Measurements from ENCODE around the gene GRSF1.
"Not testable (repeated sequence)": the region's sequence is repeated elsewhere in the genome, so short reads cannot be mapped to it uniquely, and the experiment has no call there.

Gene GRSF1

DNA sequence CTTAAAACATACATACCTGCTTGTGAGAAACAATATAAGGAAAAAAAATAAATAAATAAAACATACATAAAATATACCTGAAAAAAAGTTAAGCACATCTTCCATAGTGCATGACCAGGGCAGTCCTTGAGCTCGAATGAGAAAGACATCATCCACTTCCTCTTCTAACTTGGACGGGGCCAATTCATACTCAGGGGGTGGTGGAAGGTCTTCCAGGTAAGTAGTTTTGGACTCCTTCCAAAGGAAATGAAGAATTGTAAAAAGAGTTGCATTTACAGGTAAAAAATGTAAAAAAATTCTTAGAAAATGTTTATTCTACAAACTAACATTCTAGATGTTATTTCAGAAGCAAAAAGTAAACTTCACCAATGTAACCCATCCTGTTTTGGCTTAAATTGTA is 3.6 kb downstream of the GRSF1 start:
- in situ Hi-C loops (cut with MboI; ENCODE audit: low sequenced_read_pairs): no loop called here

DNA sequence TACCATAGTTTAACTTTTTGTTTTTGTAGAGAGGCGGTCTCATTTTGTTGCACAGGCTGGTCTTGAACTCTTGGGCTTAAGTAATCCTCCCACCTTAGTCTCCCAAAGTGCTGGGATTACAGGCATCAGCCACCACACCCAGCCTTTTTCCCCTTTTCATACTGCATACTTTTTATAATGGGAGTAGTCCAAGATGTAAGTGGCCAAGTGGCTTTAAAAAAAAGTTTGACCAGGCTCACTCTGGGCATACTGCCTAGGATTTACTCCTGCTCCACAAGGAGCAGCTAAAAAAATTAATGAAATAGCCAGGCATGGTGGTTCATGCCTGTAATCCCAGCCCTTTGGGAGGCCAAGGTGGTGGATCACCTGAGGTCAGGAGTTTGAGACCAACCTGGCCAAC is 6.0 kb downstream of the GRSF1 start:
- in situ Hi-C loops (cut with MboI; ENCODE audit: low sequenced_read_pairs): no loop called here

DNA sequence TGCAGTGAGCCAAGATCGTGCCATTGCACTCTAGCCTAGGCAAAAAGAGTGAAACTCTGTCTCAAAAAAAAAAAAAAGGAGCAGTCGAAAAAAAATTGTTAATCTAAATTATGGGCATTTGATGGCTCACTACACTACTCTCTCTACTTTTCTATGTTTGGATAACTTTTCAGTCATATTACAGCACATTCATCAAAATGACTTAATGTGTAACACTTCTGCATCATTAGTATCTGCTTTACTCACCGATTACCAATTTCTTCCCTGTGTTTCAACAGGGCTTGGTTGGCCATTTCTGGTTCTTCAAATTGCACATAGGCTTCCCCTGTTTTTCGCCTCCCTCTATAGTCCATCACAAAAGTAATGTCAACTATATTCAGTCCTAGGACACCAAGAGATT is 8.4 kb downstream of the GRSF1 start:
- in situ Hi-C loops (cut with MboI; ENCODE audit: low sequenced_read_pairs): no loop called here

DNA sequence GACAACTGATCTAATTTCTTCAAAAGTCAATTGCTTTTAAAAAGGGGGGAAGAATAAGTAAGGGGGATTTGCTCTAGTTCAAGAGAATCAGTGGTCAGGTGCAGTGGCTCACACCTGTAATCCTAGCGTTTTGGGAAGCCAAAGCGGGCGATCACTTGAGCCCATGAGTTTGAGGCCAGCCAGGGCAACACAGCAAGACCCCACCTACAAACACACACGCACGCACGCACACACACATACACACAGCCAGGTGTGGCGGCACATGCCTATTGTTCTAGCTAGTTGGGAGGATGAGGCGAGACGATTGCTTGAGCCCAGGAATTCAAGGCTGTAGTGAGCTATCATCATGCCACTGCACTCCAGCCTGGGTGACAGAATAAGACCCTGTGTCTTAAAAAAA is 9.6 kb downstream of the GRSF1 start:
- in situ Hi-C loops (cut with MboI; ENCODE audit: low sequenced_read_pairs): no loop called here

DNA sequence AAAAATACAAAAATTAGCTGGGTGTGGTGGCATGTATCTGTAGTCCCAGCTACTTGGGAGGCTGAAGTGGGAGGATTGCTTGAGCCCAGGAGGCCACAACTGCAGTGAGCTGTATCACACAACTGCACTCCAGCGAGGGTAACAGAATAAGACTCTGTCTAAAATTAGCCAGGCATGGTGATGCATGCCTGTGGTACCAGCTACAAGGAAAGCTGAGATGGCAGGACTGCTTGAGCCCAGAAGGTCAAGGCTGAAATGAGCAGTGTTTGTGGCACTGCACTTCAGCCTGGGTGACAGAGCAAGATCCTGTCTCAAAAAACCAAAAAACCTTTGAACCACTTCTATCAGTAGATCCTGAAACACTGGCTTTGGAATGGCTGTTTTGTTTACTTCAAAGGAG is 10.2 kb downstream of the GRSF1 start:
- in situ Hi-C loops (cut with MboI; ENCODE audit: low sequenced_read_pairs): no loop called here

DNA sequence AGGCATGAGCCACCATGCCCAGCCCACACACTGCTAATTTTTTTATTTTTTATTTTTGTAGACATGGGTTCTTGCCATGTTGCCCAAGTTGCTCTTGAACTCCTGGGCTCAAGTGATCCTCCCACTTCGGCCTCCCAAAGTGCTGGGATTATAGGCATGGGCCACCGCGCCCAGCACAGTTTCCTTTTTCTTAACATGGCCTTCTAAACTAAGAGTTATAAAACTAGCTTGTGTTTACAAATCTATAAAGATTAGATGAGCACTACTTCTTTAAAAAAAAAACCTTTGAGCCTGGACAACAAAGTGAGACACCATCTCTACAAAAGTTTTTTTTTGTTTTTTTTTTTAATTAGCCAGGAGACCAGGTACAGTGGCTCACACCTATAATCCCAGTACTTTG is 10.7 kb downstream of the GRSF1 start:
- in situ Hi-C loops (cut with MboI; ENCODE audit: low sequenced_read_pairs): no loop called here

DNA sequence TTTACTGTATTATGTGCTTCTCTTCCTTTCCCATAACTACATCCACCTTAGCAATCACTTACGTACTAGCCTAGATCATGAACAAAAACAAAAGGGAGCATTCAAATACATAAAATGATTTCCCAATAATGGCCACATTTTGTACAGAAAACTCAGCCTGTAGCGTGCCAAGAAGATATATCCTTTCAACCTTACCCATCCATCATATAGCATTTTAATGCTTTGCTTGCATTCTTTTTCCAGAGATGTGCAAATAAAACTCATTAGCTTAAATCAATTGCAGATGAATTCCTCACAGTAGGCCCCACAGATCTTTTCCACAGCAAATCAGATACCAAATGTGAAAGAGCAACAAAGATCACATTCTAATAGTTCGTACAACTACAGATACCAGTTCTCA is 20.8 kb downstream of the GRSF1 start:
- in situ Hi-C loops (cut with MboI; ENCODE audit: low sequenced_read_pairs): no loop called here

DNA sequence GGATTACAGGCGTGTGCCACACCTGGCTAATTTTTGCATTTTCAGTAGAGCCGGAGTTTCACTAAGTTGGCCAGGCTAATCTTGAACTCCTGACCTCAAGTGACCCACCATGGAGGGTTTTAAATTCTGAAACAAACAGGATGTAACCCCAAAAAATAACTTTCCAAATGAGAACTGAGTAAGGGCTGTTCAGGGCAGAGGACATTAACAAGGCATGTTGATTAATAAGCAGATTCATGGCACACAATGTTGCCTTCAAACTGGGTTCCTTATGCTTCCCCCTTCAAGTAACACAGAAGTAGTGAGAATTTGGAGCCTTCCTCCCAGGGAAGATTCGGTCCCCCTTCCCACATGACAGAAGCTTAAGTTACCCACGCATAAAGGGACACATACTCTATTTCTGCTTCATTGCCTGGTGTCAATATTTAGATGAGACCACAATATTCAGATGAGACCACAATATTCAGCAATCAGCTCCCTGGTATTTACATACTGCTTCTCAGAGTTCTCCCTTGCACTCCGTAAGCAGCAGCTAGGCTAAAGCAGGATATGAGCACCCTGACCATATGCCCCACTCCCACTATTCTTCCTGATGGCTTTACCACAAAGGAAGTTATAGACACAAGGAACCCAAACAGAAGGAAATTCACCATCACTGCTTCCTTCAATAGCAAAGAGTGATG is 21.4 kb downstream of the GRSF1 start:
- in situ Hi-C loops (cut with MboI; ENCODE audit: low sequenced_read_pairs): no loop called here

DNA sequence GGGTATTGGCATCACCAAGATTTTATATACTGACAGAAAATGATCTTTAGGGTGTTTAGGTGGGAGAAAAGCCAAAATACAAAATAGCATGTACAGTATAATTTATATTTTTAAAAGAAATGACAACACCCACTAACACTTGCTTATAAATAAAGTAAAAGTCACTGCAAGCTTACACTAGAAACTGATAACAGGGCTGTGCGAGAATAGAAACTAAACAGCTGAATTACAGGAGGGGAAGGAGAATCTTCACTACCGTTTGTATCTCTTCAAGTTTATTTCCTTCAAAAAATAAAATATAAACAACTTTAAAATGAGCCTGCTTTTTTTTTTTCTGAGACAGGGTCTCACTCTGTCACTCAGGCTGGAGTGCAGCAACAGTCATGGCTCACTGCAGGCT is 22.8 kb downstream of the GRSF1 start:
- in situ Hi-C loops (cut with MboI; ENCODE audit: low sequenced_read_pairs): no loop called here

DNA sequence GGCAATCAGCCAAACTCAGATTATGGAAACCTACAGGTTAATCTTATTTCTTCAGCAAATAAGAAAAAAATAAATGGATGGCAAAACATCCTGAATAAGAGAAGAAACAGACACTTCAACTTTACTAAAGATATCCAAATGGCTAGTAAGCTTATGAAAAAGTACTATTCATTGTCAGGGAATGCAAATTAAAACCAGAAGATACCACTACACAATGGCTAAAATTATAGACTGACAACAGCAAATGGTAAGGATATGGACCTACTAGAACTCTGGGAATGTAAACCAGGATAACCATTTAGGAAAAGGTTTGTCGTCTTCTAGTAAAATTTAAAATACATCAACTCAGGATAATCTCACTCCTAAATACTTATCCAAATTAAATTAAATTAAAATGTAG is 24.3 kb downstream of the GRSF1 start:
- in situ Hi-C loops (cut with MboI; ENCODE audit: low sequenced_read_pairs): no loop called here

DNA sequence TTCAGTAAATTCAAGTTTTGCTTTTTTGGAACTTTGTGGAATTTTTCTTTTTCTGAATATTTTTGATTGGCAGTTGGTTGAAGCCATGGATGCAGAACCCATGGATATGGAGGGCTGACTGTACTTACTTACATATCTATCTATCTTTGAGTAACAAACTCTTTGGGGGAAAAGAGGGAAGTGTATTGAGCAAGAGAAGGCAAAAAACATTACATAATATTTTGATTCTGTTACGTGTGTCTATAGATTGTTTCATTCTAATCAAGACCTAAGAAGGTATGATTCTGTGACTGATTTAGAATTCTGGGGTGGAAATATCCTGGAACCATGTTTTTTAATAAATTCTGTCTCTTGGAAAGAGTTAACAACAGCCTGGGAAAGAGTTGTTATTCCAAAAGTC is 31.5 kb downstream of the GRSF1 start:
- in situ Hi-C loops (cut with MboI; ENCODE audit: low sequenced_read_pairs): no loop called here

DNA sequence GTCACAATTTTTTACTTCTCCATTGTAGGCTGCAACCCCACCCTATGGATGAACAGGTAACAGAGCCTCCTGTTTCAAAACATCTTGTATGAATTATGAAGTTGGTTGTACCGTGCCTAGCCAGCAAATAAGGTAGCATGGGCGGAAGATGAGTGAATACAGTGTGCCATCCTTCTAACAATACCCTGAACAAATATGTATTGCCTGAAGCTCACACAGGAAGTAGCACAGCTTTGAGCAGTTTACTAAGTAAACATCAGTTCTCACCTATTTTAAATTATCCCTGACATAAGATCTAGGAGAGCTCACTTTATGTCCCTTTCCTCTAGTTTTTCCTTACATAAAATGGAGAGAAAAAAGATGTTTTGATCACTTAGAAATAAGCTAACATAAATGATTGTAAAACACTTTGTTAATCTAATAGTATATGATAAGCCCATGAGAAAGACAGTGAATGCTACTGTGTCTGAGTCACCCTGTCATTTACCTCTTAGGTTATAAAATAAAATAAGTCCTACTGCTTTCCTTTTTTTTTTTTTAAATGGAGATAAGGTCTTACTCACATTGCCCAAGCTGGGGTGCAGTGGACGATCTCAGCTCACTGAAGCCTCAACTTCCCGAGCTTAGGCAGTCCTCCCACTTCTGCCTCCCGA is 36.6 kb downstream of the GRSF1 start:
- in situ Hi-C loops (cut with MboI; ENCODE audit: low sequenced_read_pairs): no loop called here

DNA sequence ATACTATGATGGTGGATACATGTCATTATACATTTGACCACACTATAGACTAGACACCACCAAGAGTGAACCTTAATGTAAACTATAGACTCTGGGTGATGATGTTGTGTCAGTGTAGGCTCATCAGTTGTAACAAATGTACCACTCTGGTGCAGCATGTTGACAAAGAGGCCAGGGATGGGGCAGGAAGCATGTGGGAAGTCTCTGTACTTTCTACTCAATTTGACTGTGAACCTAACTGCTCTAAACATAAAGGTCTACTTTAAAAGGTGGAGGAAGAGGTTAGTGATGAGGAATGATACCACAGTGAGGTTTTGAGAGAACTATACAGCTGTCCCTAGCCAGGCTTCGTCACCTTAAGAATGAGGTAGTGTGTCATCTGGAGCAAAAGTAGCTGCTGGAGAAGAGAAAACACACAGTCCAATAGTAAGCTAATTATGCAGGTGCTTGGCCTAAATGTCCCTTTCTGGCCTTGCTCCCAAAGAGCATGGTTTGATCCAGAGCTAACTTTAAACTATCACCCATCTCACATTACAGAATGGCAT is 38.4 kb downstream of the GRSF1 start:
- in situ Hi-C loops (cut with MboI; ENCODE audit: low sequenced_read_pairs): no loop called here

DNA sequence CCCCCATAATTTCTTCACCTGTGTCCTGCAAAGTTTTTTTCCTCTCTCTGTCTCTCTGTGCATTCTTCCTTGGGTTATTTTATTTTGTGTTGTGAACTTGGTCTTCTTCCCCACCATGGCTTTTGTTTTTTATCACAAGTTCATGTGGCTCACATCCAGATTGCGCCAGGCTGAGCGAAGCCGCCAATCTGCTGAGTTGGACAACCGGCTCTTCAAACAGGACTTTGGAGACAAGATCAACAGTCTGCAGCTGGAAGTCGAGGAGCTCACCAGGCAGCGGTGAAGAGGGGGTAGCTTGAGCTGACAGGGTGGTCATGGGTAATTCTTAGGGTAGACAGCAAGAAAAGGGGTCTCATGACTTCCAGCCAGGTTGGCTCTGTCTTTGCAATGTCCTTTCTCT is 46.1 kb downstream of the GRSF1 start:
- in situ Hi-C loops (cut with MboI; ENCODE audit: low sequenced_read_pairs): no loop called here

DNA sequence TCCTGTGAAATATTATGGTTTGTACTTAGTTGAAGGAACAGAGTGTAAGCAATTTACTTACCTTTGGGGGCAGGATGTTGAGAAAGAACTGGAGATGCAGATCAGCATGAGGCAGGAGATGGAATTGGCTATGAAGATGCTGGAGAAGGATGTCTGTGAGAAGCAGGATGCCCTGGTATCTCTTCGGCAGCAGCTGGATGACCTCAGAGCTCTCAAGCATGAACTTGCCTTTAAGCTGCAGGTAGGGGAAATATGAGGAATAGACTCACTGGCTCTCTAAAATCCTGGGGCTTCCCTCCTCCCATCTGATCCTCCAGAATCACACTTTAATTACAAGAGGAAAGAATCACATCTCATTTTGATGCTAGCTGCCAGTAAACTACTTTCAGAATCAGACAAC is 51.0 kb downstream of the GRSF1 start:
- in situ Hi-C loops (cut with MboI; ENCODE audit: low sequenced_read_pairs): no loop called here

DNA sequence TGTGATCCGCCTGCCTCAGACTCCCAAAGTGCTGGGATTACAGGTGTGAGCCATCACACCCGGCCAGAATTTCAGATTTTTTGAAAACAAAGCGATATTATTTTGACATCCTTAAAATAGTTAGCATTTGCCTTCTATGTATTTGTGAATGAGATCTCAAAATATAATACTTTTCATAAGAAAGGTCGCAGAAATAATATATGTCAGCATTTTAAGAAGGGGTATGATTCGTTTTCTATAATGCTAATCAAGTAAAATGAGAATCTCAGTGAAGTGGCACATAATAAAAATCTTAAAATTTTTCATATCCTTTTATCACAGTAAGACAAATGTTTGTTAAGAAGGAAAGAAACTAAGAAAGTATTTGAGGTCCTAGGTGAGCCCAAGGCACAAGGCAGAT is 52.2 kb downstream of the GRSF1 start:
- in situ Hi-C loops (cut with MboI; ENCODE audit: low sequenced_read_pairs): no loop called here

DNA sequence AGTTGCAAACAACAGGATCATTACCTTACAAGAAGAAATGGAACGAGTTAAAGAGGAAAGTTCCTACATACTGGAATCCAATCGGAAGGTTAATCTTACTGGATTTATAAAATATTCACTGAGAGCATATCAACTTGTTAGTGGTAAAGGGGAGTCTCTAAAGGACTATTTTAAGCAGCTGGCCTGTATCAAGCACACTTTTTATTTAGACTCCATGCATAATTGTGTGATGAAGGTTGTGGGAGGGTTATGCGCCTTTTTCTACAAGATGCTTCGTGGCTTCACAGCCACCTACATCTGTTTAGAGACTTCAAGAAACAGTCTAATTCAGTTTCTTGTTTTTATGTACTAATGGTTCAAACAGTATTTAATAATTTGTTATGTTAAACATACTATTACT is 56.6 kb downstream of the GRSF1 start:
- in situ Hi-C loops (cut with MboI; ENCODE audit: low sequenced_read_pairs): no loop called here

DNA sequence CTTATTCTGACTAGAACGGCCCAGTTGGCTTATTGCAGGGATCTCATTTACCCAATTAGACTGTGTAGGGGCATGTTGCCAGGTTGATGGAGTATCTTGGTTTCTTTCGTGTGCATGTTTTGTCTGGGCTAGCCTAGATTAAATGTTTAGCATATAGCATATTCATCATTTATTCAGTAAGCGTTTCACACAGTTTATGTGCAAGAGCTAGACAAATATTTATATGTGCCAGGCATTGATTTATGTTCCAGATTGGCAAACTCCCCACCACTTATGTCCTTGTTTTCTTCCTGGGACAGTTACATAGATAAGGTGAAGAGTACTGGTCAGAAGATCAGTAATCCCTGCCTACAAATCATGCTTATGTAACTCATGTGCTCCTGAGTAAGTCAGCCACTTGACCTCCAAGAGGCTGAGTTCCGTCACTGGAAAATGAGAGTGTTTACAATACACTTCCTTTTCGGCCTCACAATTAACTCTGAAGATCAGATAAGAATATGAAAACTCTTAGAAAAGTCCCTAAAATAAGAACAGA is 60.7 kb downstream of the GRSF1 start:
- in situ Hi-C loops (cut with MboI; ENCODE audit: low sequenced_read_pairs): no loop called here

DNA sequence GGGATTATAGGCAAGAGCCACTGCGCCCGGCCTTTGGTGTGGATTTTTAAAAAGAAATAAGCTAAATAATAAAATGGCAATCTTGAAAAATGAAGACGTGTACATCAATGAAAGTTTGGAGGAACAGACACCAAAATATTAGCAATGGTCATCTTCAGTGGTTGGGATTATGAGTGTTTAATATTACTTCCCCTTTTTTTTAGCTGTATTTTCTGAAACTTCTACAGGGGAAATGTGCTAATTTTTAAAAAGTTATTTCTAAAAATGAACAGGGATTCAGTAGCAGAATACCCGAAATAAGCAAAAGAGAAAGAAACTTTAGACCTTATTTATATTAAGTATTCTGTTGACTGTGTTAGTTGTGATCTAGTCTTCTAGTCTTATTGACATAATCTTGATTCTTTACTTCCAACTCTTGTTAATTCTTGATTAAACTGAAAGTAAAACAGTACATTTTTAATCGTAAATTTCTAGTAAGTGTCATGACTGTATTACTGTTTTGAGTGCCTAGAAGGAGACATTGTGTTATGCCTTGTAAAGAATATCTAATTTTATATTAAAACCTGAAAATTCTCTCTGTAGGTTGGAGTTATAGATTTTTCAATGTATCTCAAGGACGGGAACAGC is 66.6 kb downstream of the GRSF1 start:
- in situ Hi-C loops (cut with MboI; ENCODE audit: low sequenced_read_pairs): no loop called here

DNA sequence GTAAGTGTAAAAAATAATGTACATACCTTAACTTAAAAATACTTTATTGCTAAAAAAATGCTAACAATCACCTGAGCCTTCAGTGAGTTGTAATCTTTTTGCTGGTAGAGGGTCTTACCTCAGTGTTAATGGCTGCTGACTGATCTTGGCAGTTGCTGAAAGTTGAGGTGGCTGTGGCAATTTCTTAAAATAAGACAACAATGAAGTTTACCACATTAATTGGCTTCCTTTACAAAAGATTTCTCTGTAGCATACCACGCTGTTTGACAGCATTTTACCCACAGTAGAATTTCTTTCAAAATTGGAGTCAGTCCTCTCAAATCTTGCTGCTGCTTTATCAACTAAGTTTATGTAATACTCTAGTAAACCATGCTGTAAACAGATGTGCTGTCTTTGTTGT is 70.3 kb downstream of the GRSF1 start:
- in situ Hi-C loops (cut with MboI; ENCODE audit: low sequenced_read_pairs): not testable (repeated sequence)

DNA sequence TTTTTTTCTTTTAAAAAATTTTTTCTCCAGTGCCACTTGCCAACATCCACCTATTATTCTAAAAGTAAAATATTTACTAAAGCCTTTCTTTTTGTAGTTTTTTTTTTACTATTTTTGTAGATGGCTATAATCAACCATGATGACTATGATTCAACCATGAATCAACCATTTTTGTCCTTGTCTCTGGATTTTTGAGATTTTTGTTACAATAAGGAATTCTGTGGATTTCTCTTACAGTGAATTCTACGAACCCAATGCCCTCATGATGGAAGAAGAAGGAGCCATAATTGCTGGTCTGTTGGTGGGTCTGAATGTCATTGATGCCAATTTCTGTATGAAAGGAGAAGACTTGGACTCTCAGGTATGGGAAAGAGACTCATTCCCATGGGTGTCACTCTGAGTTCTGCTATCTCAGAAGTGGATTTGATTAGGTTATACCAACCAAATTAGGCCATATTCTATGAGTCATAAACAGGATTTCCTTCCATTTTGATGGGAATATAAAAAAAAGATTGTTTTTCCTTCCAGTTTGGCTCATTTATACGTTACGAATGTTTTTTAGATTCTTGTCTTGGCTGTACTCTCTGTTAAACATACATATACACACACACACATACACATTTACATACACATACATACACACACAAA is 71.3 kb downstream of the GRSF1 start:
- in situ Hi-C loops (cut with MboI; ENCODE audit: low sequenced_read_pairs): no loop called here

Measured in HL-60/S4 (cell line).